HepG2 (cell line): ENCODE data around the gene CGREF1. TPM values are rescaled to one million over a fixed set of nuclear protein-coding genes. Genes with fewer than 3 reads are reported as not detected.
A peak's percentile ranks its signal among the peaks of the same experiment; 100 is the strongest.

Experiments used
- HOMEZ ChIP-seq: IDR thresholded peaks from 2 replicates; pipeline ENCODE4 v1.6.1; 2016; ENCODE audit warnings: low read depth
- NFYC ChIP-seq: IDR thresholded peaks from 2 replicates; pipeline ENCODE4 v1.6.1; 2016; ENCODE audit warnings: missing genetic modification reagents, missing compliant biosample characterization
- PRMT3 ChIP-seq: sonication (generic); formaldehyde crosslinking; IDR thresholded peaks from 2 replicates; pipeline ENCODE4 v1.8.1; 2022; ENCODE audit warnings: low read depth, mild to moderate bottlenecking, moderate library complexity, missing genetic modification reagents, borderline replicate concordance
- RBM39 ChIP-seq: fragments of 200-400 bp; formaldehyde crosslinking; IDR thresholded peaks from one replicate; pipeline ENCODE4 v1.6.1; 2018; ENCODE audit warnings: antibody characterized with exemption, mild to moderate bottlenecking, low read depth, low read length; ENCODE audit not compliant: poor library complexity, severe bottlenecking
- YEATS4 ChIP-seq: sonication (generic); formaldehyde crosslinking; IDR thresholded peaks from 2 replicates; pipeline ENCODE4 v1.4.0; 2020; ENCODE audit warnings: missing genetic modification reagents, borderline replicate concordance
- ZBTB39 ChIP-seq: sonication (generic); formaldehyde crosslinking; IDR thresholded peaks from 2 replicates; pipeline ENCODE4 v1.5.0; 2020; ENCODE audit warnings: missing genetic modification reagents
- ZFY ChIP-seq: sonication (generic); formaldehyde crosslinking; IDR thresholded peaks from 2 replicates; pipeline ENCODE4 v1.4.0; 2020; ENCODE audit warnings: missing genetic modification reagents
- ZNF296 ChIP-seq: sonication (generic); formaldehyde crosslinking; conservative IDR thresholded peaks from 2 replicates; pipeline ENCODE4 v1.5.0; 2020; ENCODE audit warnings: mild to moderate bottlenecking, missing genetic modification reagents
- ZNF614 ChIP-seq: IDR thresholded peaks from 2 replicates; pipeline ENCODE4 v1.6.1; 2018; ENCODE audit warnings: missing biosample characterization, missing genetic modification reagents, inconsistent platforms, borderline replicate concordance
- ZNF644 ChIP-seq: IDR thresholded peaks from 2 replicates; pipeline ENCODE4 v1.6.1; 2016; ENCODE audit warnings: low read depth
- polyA plus RNA-seq, 8 experiments: library from polyadenylated mRNA; depleted of rRNA in 3 of 8; stranded (reverse) in 7 of 8; unstranded in 1 of 8; fragments of >200 nt; fragmentation: Illumina TruSeq in 4 of 8; extraction: Trizol in 4 of 8; gene quantifications; 2 replicates each; pipeline versions ENCODE4 v1.2.1 to v1.2.3, GENCODE V29; 2011 to 2016; ENCODE audit warnings: low read depth in 4 of 8, missing spikeins in 1 of 8, mixed read lengths in 1 of 8; ENCODE audit not compliant: insufficient read depth in 1 of 8
- total RNA-seq, 5 experiments: library from RNA; depleted of rRNA; stranded (reverse); fragments of >200 nt; fragmentation: Illumina TruSeq; extraction: Trizol; gene quantifications; 2 replicates each; pipeline ENCODE4 v1.2.3, GENCODE V29; 2016; ENCODE audit warnings: low read depth in 1 of 5
- TF ChIP-seq, protein P1 (sequence below): sonication (generic); formaldehyde crosslinking; IDR thresholded peaks from 2 replicates; pipeline ENCODE4 v1.4.0; 2020; ENCODE audit warnings: mild to moderate bottlenecking, missing genetic modification reagents, borderline replicate concordance
- TF ChIP-seq, protein P2 (sequence below): sonication (generic); formaldehyde crosslinking; IDR thresholded peaks from 2 replicates; pipeline ENCODE4 v1.9.0; 2021; ENCODE audit warnings: missing genetic modification reagents, mild to moderate bottlenecking, borderline replicate concordance
- TF ChIP-seq, protein P3 (sequence below): sonication (generic); formaldehyde crosslinking; IDR thresholded peaks from 2 replicates; pipeline ENCODE4 v1.5.1; 2020; ENCODE audit warnings: mild to moderate bottlenecking, moderate library complexity, missing genetic modification reagents
- TF ChIP-seq, protein P4 (sequence below): sonication (generic); formaldehyde crosslinking; conservative IDR thresholded peaks from 2 replicates; pipeline ENCODE4 v1.8.0; 2022; ENCODE audit warnings: missing genetic modification reagents

The CGREF1 gene
- total and polyA plus RNA-seq, 2 of the 13 experiments (the other 11 are each of a cell fraction or from before 2014, with no cell fraction given): 13.9 to 23.4 TPM

GRCh38 chr2:27118525-27119329 is at the start of gene CGREF1 (continued):
- TF ChIP-seq, protein P1, sequence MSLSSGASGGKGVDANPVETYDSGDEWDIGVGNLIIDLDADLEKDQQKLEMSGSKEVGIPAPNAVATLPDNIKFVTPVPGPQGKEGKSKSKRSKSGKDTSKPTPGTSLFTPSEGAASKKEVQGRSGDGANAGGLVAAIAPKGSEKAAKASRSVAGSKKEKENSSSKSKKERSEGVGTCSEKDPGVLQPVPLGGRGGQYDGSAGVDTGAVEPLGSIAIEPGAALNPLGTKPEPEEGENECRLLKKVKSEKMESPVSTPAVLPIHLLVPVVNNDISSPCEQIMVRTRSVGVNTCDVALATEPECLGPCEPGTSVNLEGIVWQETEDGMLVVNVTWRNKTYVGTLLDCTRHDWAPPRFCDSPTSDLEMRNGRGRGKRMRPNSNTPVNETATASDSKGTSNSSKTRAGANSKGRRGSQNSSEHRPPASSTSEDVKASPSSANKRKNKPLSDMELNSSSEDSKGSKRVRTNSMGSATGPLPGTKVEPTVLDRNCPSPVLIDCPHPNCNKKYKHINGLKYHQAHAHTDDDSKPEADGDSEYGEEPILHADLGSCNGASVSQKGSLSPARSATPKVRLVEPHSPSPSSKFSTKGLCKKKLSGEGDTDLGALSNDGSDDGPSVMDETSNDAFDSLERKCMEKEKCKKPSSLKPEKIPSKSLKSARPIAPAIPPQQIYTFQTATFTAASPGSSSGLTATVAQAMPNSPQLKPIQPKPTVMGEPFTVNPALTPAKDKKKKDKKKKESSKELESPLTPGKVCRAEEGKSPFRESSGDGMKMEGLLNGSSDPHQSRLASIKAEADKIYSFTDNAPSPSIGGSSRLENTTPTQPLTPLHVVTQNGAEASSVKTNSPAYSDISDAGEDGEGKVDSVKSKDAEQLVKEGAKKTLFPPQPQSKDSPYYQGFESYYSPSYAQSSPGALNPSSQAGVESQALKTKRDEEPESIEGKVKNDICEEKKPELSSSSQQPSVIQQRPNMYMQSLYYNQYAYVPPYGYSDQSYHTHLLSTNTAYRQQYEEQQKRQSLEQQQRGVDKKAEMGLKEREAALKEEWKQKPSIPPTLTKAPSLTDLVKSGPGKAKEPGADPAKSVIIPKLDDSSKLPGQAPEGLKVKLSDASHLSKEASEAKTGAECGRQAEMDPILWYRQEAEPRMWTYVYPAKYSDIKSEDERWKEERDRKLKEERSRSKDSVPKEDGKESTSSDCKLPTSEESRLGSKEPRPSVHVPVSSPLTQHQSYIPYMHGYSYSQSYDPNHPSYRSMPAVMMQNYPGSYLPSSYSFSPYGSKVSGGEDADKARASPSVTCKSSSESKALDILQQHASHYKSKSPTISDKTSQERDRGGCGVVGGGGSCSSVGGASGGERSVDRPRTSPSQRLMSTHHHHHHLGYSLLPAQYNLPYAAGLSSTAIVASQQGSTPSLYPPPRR (CRISPR knock-in tag): peak; percentile 76; the same call in 1 of the 2 replicates
- TF ChIP-seq, protein P2, sequence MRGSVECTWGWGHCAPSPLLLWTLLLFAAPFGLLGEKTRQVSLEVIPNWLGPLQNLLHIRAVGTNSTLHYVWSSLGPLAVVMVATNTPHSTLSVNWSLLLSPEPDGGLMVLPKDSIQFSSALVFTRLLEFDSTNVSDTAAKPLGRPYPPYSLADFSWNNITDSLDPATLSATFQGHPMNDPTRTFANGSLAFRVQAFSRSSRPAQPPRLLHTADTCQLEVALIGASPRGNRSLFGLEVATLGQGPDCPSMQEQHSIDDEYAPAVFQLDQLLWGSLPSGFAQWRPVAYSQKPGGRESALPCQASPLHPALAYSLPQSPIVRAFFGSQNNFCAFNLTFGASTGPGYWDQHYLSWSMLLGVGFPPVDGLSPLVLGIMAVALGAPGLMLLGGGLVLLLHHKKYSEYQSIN (CRISPR knock-in tag): no peak
- TF ChIP-seq HOMEZ (CRISPR knock-in tag) (no peak), ZNF296 (CRISPR knock-in tag) (no peak), YEATS4 (CRISPR knock-in tag) (peak; percentile 55; the same call in 1 of the 2 replicates), ZNF614 (CRISPR knock-in tag) (no peak), PRMT3 (CRISPR knock-in tag) (peak; percentile 75; the same call in 1 of the 2 replicates), NFYC (CRISPR knock-in tag) (no peak), ZBTB39 (CRISPR knock-in tag) (0 out of 2 replicates have a peak, but pooled peaks have one; percentile 24), ZNF644 (CRISPR knock-in tag) (no peak), ZFY (CRISPR knock-in tag) (peak; percentile 45; the same call in 1 of the 2 replicates), RBM39 (peak; percentile 37)
- TF ChIP-seq, protein P3, sequence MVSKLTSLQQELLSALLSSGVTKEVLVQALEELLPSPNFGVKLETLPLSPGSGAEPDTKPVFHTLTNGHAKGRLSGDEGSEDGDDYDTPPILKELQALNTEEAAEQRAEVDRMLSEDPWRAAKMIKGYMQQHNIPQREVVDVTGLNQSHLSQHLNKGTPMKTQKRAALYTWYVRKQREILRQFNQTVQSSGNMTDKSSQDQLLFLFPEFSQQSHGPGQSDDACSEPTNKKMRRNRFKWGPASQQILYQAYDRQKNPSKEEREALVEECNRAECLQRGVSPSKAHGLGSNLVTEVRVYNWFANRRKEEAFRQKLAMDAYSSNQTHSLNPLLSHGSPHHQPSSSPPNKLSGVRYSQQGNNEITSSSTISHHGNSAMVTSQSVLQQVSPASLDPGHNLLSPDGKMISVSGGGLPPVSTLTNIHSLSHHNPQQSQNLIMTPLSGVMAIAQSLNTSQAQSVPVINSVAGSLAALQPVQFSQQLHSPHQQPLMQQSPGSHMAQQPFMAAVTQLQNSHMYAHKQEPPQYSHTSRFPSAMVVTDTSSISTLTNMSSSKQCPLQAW (CRISPR knock-in tag): no peak
- TF ChIP-seq, protein P4, sequence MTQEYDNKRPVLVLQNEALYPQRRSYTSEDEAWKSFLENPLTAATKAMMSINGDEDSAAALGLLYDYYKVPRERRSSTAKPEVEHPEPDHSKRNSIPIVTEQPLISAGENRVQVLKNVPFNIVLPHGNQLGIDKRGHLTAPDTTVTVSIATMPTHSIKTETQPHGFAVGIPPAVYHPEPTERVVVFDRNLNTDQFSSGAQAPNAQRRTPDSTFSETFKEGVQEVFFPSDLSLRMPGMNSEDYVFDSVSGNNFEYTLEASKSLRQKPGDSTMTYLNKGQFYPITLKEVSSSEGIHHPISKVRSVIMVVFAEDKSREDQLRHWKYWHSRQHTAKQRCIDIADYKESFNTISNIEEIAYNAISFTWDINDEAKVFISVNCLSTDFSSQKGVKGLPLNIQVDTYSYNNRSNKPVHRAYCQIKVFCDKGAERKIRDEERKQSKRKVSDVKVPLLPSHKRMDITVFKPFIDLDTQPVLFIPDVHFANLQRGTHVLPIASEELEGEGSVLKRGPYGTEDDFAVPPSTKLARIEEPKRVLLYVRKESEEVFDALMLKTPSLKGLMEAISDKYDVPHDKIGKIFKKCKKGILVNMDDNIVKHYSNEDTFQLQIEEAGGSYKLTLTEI (CRISPR knock-in tag): no peak
